Measurements from ENCODE around the gene TSGA10IP. TPM values are rescaled to one million over a fixed set of nuclear protein-coding genes. Genes with fewer than 3 reads are reported as not detected.

The TSGA10IP gene
- total RNA-seq, 1 donor from 2014 or later: not detected

Other genes starting within 250 kb of the TSGA10IP start
- gene KAT5, start 233.2 kb upstream of the TSGA10IP start, total RNA-seq: 44.9 TPM
- gene RNASEH2C, start 224.7 kb upstream of the TSGA10IP start, total RNA-seq: 11.0 TPM
- gene AP5B1, start 164.5 kb upstream of the TSGA10IP start, total RNA-seq: 2.1 TPM
- not detected for gene OVOL1, start 158.4 kb upstream of the TSGA10IP start, total RNA-seq
- gene SNX32, start 111.5 kb upstream of the TSGA10IP start, total RNA-seq: under 0.01 TPM
- gene CFL1, start 87.3 kb upstream of the TSGA10IP start, total RNA-seq: 275 TPM
- gene MUS81, start 85.0 kb upstream of the TSGA10IP start, total RNA-seq: 34.4 TPM
- 35.0 TPM for gene EFEMP2, start 72.7 kb upstream of the TSGA10IP start, total RNA-seq
- gene CTSW, start 65.6 kb upstream of the TSGA10IP start, total RNA-seq: 1.0 TPM
- 110 TPM for gene FIBP, start 57.0 kb upstream of the TSGA10IP start, total RNA-seq
- gene CCDC85B, start 54.8 kb upstream of the TSGA10IP start, total RNA-seq: 12.0 TPM
- gene FOSL1, start 45.1 kb upstream of the TSGA10IP start, total RNA-seq: not detected
- 12.5 TPM for gene C11orf68, start 26.4 kb upstream of the TSGA10IP start, total RNA-seq
- gene DRAP1, start 26.1 kb upstream of the TSGA10IP start, total RNA-seq: 71.0 TPM
- gene SART1, start 16.3 kb downstream of the TSGA10IP start, total RNA-seq: 45.9 TPM
- gene EIF1AD, start 56.7 kb downstream of the TSGA10IP start, total RNA-seq: 20.9 TPM
- gene BANF1, start 57.0 kb downstream of the TSGA10IP start, total RNA-seq: 26.6 TPM
- gene CST6, start 66.5 kb downstream of the TSGA10IP start, total RNA-seq: not detected
- not detected for gene CATSPER1, start 81.0 kb downstream of the TSGA10IP start, total RNA-seq
- under 0.01 TPM for gene GAL3ST3, start 103.7 kb downstream of the TSGA10IP start, total RNA-seq
- 62.1 TPM for gene SF3B2, start 106.9 kb downstream of the TSGA10IP start, total RNA-seq
- gene PACS1, start 124.8 kb downstream of the TSGA10IP start, total RNA-seq: 13.6 TPM

Data from skeletal muscle tissue (tissue), 1 donor.